Measurements from ENCODE around the gene CABYR. TPM values are rescaled to one million over a fixed set of nuclear protein-coding genes. Genes with fewer than 3 reads are reported as not detected.

The CABYR gene, protein sequence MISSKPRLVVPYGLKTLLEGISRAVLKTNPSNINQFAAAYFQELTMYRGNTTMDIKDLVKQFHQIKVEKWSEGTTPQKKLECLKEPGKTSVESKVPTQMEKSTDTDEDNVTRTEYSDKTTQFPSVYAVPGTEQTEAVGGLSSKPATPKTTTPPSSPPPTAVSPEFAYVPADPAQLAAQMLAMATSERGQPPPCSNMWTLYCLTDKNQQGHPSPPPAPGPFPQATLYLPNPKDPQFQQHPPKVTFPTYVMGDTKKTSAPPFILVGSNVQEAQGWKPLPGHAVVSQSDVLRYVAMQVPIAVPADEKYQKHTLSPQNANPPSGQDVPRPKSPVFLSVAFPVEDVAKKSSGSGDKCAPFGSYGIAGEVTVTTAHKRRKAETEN
- 1 to 10 TPM in 6 of 7 donors, not detected in 1; 1.1 to 4.5 (median 1.9) TPM for total RNA-seq
- polyA plus RNA-seq: 1 to 10 TPM; 1.8 to 8.1 TPM
- long read RNA-seq, donor 1, partial matches to known transcripts: 0 of 6 reads
- long read RNA-seq, donor 1, other reads (novel, unspliced or antisense): 1 of 6 reads
- long read RNA-seq, donor 2, transcript CABYR-217 (1 exons, 450 nt): minor isoform, 5 of 35 reads
- long read RNA-seq, donor 2, transcript CABYR-203 (6 exons, 1,414 nt): major isoform, 6 of 35 reads
- long read RNA-seq, donor 2, partial matches to known transcripts: 22 of 35 reads
- long read RNA-seq, donor 2, other reads (novel, unspliced or antisense): 0 of 35 reads
- long read RNA-seq, donor 3, partial matches to known transcripts: 1 of 2 reads
- long read RNA-seq, donor 3, other reads (novel, unspliced or antisense): 1 of 2 reads

DNA sequence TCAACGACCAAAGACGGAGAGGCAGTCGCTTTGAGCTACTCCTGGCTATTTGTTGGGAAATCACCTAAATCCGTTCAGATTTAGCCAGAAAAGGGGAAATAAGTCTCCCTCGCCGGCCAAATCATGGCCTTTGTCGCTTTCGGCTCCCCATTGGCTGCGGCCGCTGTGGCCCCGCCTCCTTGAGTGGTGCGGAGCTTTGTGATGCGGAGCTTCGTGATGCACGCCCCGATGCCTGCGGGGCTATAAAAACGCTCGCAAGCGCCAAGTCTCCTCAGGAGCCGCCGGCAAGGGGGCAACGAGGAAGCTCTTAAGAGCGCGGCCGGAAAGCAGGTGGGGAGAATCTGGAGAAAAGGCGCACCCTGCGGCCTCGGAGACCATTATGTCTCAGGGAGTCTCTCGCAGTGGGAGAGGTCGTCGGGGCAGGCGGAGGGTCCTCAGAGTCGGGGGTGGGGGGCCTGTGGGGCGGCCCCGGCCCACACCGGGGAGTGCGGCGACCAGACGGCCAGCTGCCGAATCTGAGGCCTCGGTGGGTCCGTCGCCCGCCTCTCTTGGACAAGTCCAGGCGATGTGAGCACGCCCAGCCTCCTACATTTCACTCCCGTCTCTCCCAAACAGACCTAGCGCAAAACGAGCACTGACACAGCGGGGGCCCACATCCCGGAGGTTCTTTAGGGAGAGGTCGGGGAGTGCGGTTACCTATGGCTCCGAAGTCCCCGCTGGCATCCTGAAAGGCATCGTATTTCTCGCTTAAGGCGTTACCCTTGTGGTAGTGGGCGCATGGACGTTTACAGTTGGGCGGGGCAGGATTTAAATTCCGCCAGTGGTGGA is at the start of gene CABYR:
TSS of gene CABYR (plus strand) at position 274 of the 828 bp plus-strand sequence. CDS start 4,053 bp downstream, outside the sequence.
- intact Hi-C loops (cut with DNase I): no loop called here
- WGBS, 3 donors: 1 to 2% (median 1%) methylated on average over 60 to 63 of the region's 63 CpGs
- Histone ChIP-seq H3K4me1 (ENCODE audit: insufficient read depth) (peaks cover 5% of the 10 kb centered on the region), H3K36me3 (no peaks in the 10 kb centered on the region), H3K9me3 (no peaks in the 10 kb centered on the region), H3K4me3 (peak within 1 kb of the TSS; percentile 62), H3K27me3 (no peaks in the 10 kb centered on the region), H3K27ac (no peak within 1 kb of the TSS)
- no peak for TF ChIP-seq EP300 (IDR thresholded peaks at IDR 0.05)
- TF ChIP-seq CTCF (IDR thresholded peaks at IDR 0.05): no peak
- TF ChIP-seq POLR2A (IDR thresholded peaks at IDR 0.05): peak; percentile 47
- DNase-seq: peak; percentile 63 to 78 (median 77)

DNA sequence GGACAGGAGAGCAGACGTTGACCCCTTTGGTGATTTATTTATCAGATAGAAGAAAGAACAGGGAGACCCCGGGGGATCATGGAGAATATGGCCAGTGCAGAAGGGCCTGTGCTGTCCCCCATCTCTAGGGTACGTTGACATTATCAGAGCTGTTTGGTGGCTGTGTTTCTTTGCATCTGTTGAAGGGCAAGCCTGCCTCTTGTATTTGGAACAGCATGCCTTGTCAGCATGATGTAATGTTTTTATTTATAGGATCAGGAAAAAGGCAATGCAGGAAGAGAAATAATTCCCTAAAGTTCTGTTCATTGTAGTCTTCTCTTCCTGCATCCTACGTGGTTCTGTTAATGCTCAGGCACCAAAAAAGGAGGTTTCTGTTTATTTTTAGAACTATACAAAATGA is 49.8 kb upstream of the CABYR start:
- no peak overlapping the region for H3K4me3 ChIP-seq
- no peaks in the 10 kb centered on the region for H3K27me3 ChIP-seq
- no peaks in the 10 kb centered on the region for H3K36me3 ChIP-seq
- 48 to 62% (median 60%) methylated on average over 4 of the region's 4 CpGs for WGBS, 3 donors
- no peak overlapping the region for H3K27ac ChIP-seq
- TF ChIP-seq EP300 (IDR thresholded peaks at IDR 0.05) (no peak), CTCF (IDR thresholded peaks at IDR 0.05) (no peak), POLR2A (IDR thresholded peaks at IDR 0.05) (no peak)
- H3K4me1 ChIP-seq (ENCODE audit: insufficient read depth): no peaks in the 10 kb centered on the region
- no peaks in the 10 kb centered on the region for H3K9me3 ChIP-seq
- no peak for DNase-seq
- intact Hi-C loops (cut with DNase I): no loop called here

GRCh38 chr18:24089515-24090337 is 49.1 kb upstream of the CABYR start:
- H3K27ac ChIP-seq: no peak overlapping the region
- 75 to 81% (median 80%) methylated on average over 4 of the region's 4 CpGs for WGBS, 3 donors
- no peaks in the 10 kb centered on the region for H3K9me3 ChIP-seq
- H3K27me3 ChIP-seq: no peaks in the 10 kb centered on the region
- TF ChIP-seq EP300 (IDR thresholded peaks at IDR 0.05) (no peak), POLR2A (IDR thresholded peaks at IDR 0.05) (no peak), CTCF (IDR thresholded peaks at IDR 0.05) (no peak)
- no peaks in the 10 kb centered on the region for H3K4me1 ChIP-seq (ENCODE audit: insufficient read depth)
- DNase-seq: no peak
- no peak overlapping the region for H3K4me3 ChIP-seq
- intact Hi-C loops (cut with DNase I): no loop called here
- no peaks in the 10 kb centered on the region for H3K36me3 ChIP-seq
